GM23248 (cell line): ENCODE measurements around the gene SPPL3. TPM values are rescaled to one million over a fixed set of nuclear protein-coding genes. Genes with fewer than 3 reads are reported as not detected.
A peak's percentile ranks its signal among the peaks of the same experiment; 100 is the strongest.

ENCODE experiments used
- DNase-seq: peaks from one replicate; pipeline ENCODE4 v3.0.0-alpha.2; 2015
- H2AFZ ChIP-seq: fragments of 200-600 bp; sonication (generic); 2 replicates; pipeline ENCODE4 v1.6.1; 2016; ENCODE audit warnings: antibody characterized with exemption
- H3F3A ChIP-seq: fragments of 200-600 bp; sonication (generic); 2 replicates; pipeline ENCODE4 v1.6.1; 2016; ENCODE audit warnings: mild to moderate bottlenecking, antibody characterized with exemption, mixed run types; ENCODE audit not compliant: insufficient read depth
- H3K27ac ChIP-seq: fragments of 200-600 bp; sonication (generic); 2 replicates; pipeline ENCODE4 v1.5.1; 2016; ENCODE audit warnings: mild to moderate bottlenecking
- H3K27me3 ChIP-seq: fragments of 200-600 bp; sonication (generic); replicated peaks from 2 replicates; pipeline ENCODE4 v1.6.1; 2016; ENCODE audit warnings: mild to moderate bottlenecking; ENCODE audit not compliant: insufficient read depth
- H3K36me3 ChIP-seq: fragments of 200-600 bp; sonication (generic); 2 replicates; pipeline ENCODE4 v1.6.1; 2016; ENCODE audit warnings: low read depth, mild to moderate bottlenecking
- H3K4me1 ChIP-seq: fragments of 200-600 bp; sonication (generic); 2 replicates; pipeline ENCODE4 v1.6.1; 2016; ENCODE audit warnings: mild to moderate bottlenecking; ENCODE audit not compliant: insufficient read depth
- H3K4me2 ChIP-seq: fragments of 200-600 bp; sonication (generic); one replicate; pipeline ENCODE4 v1.6.1; 2016; ENCODE audit warnings: mild to moderate bottlenecking; ENCODE audit not compliant: unreplicated experiment
- H3K4me3 ChIP-seq: fragments of 200-600 bp; sonication (generic); 2 replicates; pipeline ENCODE4 v1.5.1; 2016; ENCODE audit warnings: mild to moderate bottlenecking
- H3K79me2 ChIP-seq: fragments of 200-600 bp; sonication (generic); 2 replicates; pipeline ENCODE4 v1.6.1; 2016; ENCODE audit warnings: mild to moderate bottlenecking; ENCODE audit not compliant: insufficient read depth
- H3K9ac ChIP-seq: fragments of 200-600 bp; sonication (generic); 2 replicates; pipeline ENCODE4 v1.6.1; 2016; ENCODE audit warnings: mild to moderate bottlenecking
- H3K9me2 ChIP-seq: fragments of 200-600 bp; sonication (generic); 2 replicates; pipeline ENCODE4 v1.6.1; 2016; ENCODE audit warnings: mixed run types, mild to moderate bottlenecking, moderate library complexity; ENCODE audit not compliant: insufficient read depth
- H3K9me3 ChIP-seq: fragments of 200-600 bp; sonication (generic); one replicate; pipeline ENCODE4 v1.6.1; 2017; ENCODE audit warnings: low read depth
- H4K20me1 ChIP-seq: fragments of 200-600 bp; sonication (generic); 2 replicates; pipeline ENCODE4 v1.6.0; 2016; ENCODE audit not compliant: insufficient read depth
- EZH2 ChIP-seq: fragments of 200-600 bp; sonication (generic); IDR thresholded peaks from 2 replicates; pipeline ENCODE4 v1.6.1; 2018; ENCODE audit warnings: antibody characterized with exemption, mild to moderate bottlenecking; ENCODE audit not compliant: insufficient read depth, poor library complexity, severe bottlenecking
- EZH2phosphoT487 ChIP-seq: fragments of 200-600 bp; sonication (generic); IDR thresholded peaks from 2 replicates; pipeline ENCODE4 v1.6.1; 2018; ENCODE audit warnings: antibody characterized with exemption, moderate library complexity, mild to moderate bottlenecking, low read depth; ENCODE audit not compliant: insufficient read depth
- WGBS, 2 experiments: methylation state at CpG; one replicate each; pipeline ENCODE4 v1.1.6; 2015 to 2017; ENCODE audit warnings: low lambda C conversion rate in 2 of 2, low coverage in 1 of 2; ENCODE audit errors: missing lambda C conversion rate in 2 of 2; 5-methylcytosine and 5-hydroxymethylcytosine counted together
- in situ Hi-C: fragments of 300-500 bp; cut with MboI; formaldehyde crosslinking; loops from 2 replicates; pipeline ENCODE4 v1.15.0; 2020
- polyA plus RNA-seq: library from polyadenylated mRNA; unstranded; fragments of >200 nt; fragmentation: Nextera tagmentation; extraction: Ambion mirVana; gene quantifications from 2 replicates; pipeline ENCODE4 v1.2.1, GENCODE V29; 2016
- total RNA-seq: library from RNA; depleted of rRNA; stranded (reverse); fragments of >200 nt; shearing (Covaris generic); gene quantifications from 2 replicates; pipeline ENCODE4 v1.2.3, GENCODE V29; 2014; rRNA removed

SPPL3 gene
- total and polyA plus RNA-seq, 2 experiments from 2014 or later = 8.1 to 24.8 TPM

DNA sequence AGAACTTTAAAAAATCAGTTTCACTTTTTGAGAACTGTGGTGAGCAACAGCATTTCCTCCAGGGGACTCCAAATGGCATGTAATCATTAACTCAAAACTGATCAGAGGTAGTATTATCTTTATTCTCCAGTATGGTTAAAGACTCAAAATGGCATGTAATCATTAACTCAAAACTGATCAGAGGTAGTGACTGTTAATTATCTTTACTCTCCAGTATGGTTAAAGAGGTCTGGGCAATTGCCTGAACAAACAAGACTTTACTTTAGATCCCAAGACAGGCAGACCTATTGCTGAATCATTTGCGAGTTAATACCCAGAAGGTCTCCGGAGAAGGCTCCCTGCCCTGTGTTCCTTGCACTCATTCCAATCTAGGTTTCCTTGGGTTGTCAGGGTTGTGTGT is 185.1 kb downstream of the SPPL3 start:
- no peak overlapping the region for H3K4me2 ChIP-seq
- H4K20me1 ChIP-seq = no peaks in the 10 kb centered on the region
- no peak overlapping the region for H3K9ac ChIP-seq
- H3K79me2 ChIP-seq = peaks cover 20% of the 10 kb centered on the region
- in situ Hi-C loops = loop anchor here (10.0 kb wide), 1 partner anchor 134 kb away; the partner anchor contains the start of gene POP5
- DNase-seq = no peak
- no peak overlapping the region for H3K27ac ChIP-seq
- TF ChIP-seq EZH2phosphoT487 (no peak), EZH2 (no peak)
- H3K9me2 ChIP-seq = no peaks in the 10 kb centered on the region
- peaks cover 8% of the 10 kb centered on the region for H3F3A ChIP-seq
- H3K36me3 ChIP-seq = peaks cover 34% of the 10 kb centered on the region
- WGBS, 2 experiments = 73 to 85% methylated on average over 2 of the region's 2 CpGs
- H3K27me3 ChIP-seq = no peaks in the 10 kb centered on the region
- no peak overlapping the region for H3K4me3 ChIP-seq
- no peaks in the 10 kb centered on the region for H3K9me3 ChIP-seq
- H3K4me1 ChIP-seq = peaks cover 4% of the 10 kb centered on the region; the same call in 1 of the 2 replicates
- no peak overlapping the region for H2AFZ ChIP-seq

DNA sequence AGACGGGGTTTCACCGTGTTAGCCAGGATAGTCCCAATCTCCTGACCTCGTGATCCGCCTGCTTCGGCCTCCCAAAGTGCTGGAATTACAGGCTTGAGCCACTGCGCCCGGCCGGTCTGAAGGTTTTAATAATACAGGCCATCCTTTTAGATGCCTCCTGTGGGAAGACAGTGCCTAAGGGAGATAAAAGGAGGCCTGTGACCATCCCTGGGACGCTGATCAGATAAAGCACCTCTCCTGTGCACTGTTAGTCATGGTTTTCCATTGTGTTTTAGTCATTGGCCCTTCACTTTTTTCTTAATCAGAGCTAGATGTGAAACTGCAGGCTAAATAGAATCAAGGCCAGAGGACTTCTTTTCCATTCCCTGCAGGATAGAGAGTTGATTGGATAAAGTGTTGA is 186.1 kb downstream of the SPPL3 start:
- peaks cover 30% of the 10 kb centered on the region for H3K36me3 ChIP-seq
- WGBS, 2 experiments = 84 to 89% methylated on average over 8 to 9 of the region's 9 CpGs
- H3K4me3 ChIP-seq = no peak overlapping the region
- H4K20me1 ChIP-seq = no peaks in the 10 kb centered on the region
- no peak overlapping the region for H2AFZ ChIP-seq
- in situ Hi-C loops = loop anchor here (10.0 kb wide), 1 partner anchor 133 kb away; the partner anchor contains the start of gene POP5
- TF ChIP-seq EZH2 (no peak), EZH2phosphoT487 (no peak)
- no peak overlapping the region for H3K4me2 ChIP-seq
- peaks cover 4% of the 10 kb centered on the region; the same call in 1 of the 2 replicates for H3K4me1 ChIP-seq
- H3F3A ChIP-seq = peaks cover 8% of the 10 kb centered on the region
- H3K79me2 ChIP-seq = peaks cover 23% of the 10 kb centered on the region
- no peak for DNase-seq
- H3K9me3 ChIP-seq = no peaks in the 10 kb centered on the region
- no peak overlapping the region for H3K9ac ChIP-seq
- no peaks in the 10 kb centered on the region for H3K27me3 ChIP-seq
- no peak overlapping the region for H3K27ac ChIP-seq
- H3K9me2 ChIP-seq = no peaks in the 10 kb centered on the region

- Histone ChIP-seq H3K79me2 (peaks cover 50% of the 10 kb centered on the region), H3F3A (peaks cover 9% of the 10 kb centered on the region; the same call in 1 of the 2 replicates), H3K27ac (no peak overlapping the region), H3K4me1 (peaks cover 12% of the 10 kb centered on the region), H3K4me3 (no peak overlapping the region), H4K20me1 (no peaks in the 10 kb centered on the region), H3K36me3 (peaks cover 23% of the 10 kb centered on the region), H3K9me2 (no peaks in the 10 kb centered on the region), H3K9me3 (no peaks in the 10 kb centered on the region), H3K4me2 (no peak overlapping the region), H3K9ac (no peak overlapping the region), H2AFZ (no peak overlapping the region), H3K27me3 (no peaks in the 10 kb centered on the region)
- DNase-seq = peak; percentile 90
- in situ Hi-C loops = loop anchor here (10.0 kb wide), 1 partner anchor 129 kb away; the partner anchor contains the start of gene POP5
- 13% methylated on average over 4 of the region's 4 CpGs for WGBS, 2 experiments
- TF ChIP-seq EZH2 (no peak), EZH2phosphoT487 (no peak)
Observed at GRCh38 chr12:120713861-120714482, 190.2 kb downstream of the SPPL3 start.

DNA sequence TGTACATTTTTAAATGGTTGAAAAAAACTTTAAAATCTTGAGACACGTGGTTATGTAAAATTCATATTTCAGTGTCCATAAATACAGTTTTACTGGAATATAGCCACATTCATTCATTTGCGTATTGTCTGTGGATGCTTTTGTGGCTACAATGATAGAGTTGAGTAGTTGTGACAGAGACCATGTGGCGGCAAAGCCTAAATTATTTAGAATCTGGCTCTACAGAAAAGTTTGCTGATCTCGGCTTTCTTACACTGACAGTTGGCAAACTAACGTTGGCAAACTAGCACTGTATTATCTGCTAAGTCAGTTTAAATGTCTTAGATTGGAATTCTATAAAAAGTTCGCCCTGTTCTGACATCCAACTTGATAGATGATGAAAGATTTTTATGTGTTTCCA is 191.5 kb downstream of the SPPL3 start:
- peaks cover 11% of the 10 kb centered on the region; the same call in 1 of the 2 replicates for H3K36me3 ChIP-seq
- H3K4me2 ChIP-seq = no peak overlapping the region
- WGBS, 2 experiments = 51 to 57% methylated on average over 6 of the region's 6 CpGs
- H3K9ac ChIP-seq = no peak overlapping the region
- no peak overlapping the region for H2AFZ ChIP-seq
- H3K27ac ChIP-seq = no peak overlapping the region
- H3K27me3 ChIP-seq = no peaks in the 10 kb centered on the region
- DNase-seq = no peak
- H4K20me1 ChIP-seq = no peaks in the 10 kb centered on the region
- in situ Hi-C loops = loop anchor here (10.0 kb wide), 1 partner anchor 128 kb away; the partner anchor contains the start of gene POP5
- no peak overlapping the region for H3K4me3 ChIP-seq
- H3K4me1 ChIP-seq = peaks cover 12% of the 10 kb centered on the region
- H3K9me2 ChIP-seq = no peaks in the 10 kb centered on the region
- H3K79me2 ChIP-seq = peaks cover 50% of the 10 kb centered on the region
- 0 out of 2 replicates have a peak, but pooled peaks cover 5% of the 10 kb centered on the region for H3F3A ChIP-seq
- TF ChIP-seq EZH2 = no peak
- TF ChIP-seq EZH2phosphoT487 = no peak
- no peaks in the 10 kb centered on the region for H3K9me3 ChIP-seq

Other genes starting within 250 kb of the SPPL3 start
- gene MLEC, start 217.2 kb downstream of the SPPL3 start, total RNA-seq = 79.3 and 79.4 TPM in 2 replicates
- 114 and 119 TPM in 2 replicates for gene MLEC, start 217.2 kb downstream of the SPPL3 start, polyA plus RNA-seq
- 17.8 and 22.4 TPM in 2 replicates for gene UNC119B, start 193.9 kb downstream of the SPPL3 start, total RNA-seq
- 7.6 TPM in 2 replicates for gene UNC119B, start 193.9 kb downstream of the SPPL3 start, polyA plus RNA-seq
- 14.5 and 20.6 TPM in 2 replicates for gene ACADS, start 178.5 kb downstream of the SPPL3 start, total RNA-seq
- gene ACADS, start 178.5 kb downstream of the SPPL3 start, polyA plus RNA-seq = 10.1 and 10.5 TPM in 2 replicates
- not detected in 2 replicates for gene HNF1A, start 74.2 kb upstream of the SPPL3 start, total RNA-seq
- gene HNF1A, start 74.2 kb upstream of the SPPL3 start, polyA plus RNA-seq = not detected in 2 replicates
- gene C12orf43, start 112.1 kb upstream of the SPPL3 start, total RNA-seq = 12.4 and 12.5 TPM in 2 replicates
- gene C12orf43, start 112.1 kb upstream of the SPPL3 start, polyA plus RNA-seq = 16.6 and 17.7 TPM in 2 replicates
- 0.54 TPM in 1 of 2 replicates, not detected in the other for gene OASL, start 134.9 kb upstream of the SPPL3 start, total RNA-seq
- 0.09 and 0.13 TPM in 2 replicates for gene OASL, start 134.9 kb upstream of the SPPL3 start, polyA plus RNA-seq
- under 0.01 and 0.54 TPM in 2 replicates for gene P2RX7, start 228.5 kb upstream of the SPPL3 start, total RNA-seq
- gene P2RX7, start 228.5 kb upstream of the SPPL3 start, polyA plus RNA-seq = 0.15 and 0.53 TPM in 2 replicates